Astrocyte (in vitro differentiated cells and primary cell): ENCODE measurements around the gene B3GALT6. TPM values are rescaled to one million over a fixed set of nuclear protein-coding genes. Genes with fewer than 3 reads are reported as not detected.

Experiments used
- DNase-seq: peaks from one replicate; pipeline ENCODE4 v3.0.0-alpha.2; 2010; ENCODE audit warnings: low read depth
- FAIRE-seq: peaks from 2 replicates; lab custom pipeline; 2011; peaks lifted over from hg19 to GRCh38; lab: Jason Lieb, UNC
- H2AFZ ChIP-seq: 2 replicates; pipeline ENCODE4 v1.6.0; 2012; ENCODE audit warnings: low read depth, low read length, inconsistent platforms
- H3K27ac ChIP-seq: 2 replicates; pipeline ENCODE4 v1.5.1; 2011; ENCODE audit warnings: low read depth, low read length, inconsistent platforms
- H3K27me3 ChIP-seq: 2 replicates; pipeline ENCODE4 v1.6.0; 2011; ENCODE audit warnings: low read length, inconsistent platforms; ENCODE audit not compliant: insufficient read depth
- H3K36me3 ChIP-seq: 2 replicates; pipeline ENCODE4 v1.5.1; 2011; ENCODE audit warnings: low read length, inconsistent platforms; ENCODE audit not compliant: insufficient read depth
- H3K4me1 ChIP-seq: 2 replicates; pipeline ENCODE4 v1.5.1; 2011; ENCODE audit warnings: low read length, inconsistent platforms; ENCODE audit not compliant: insufficient read depth
- H3K4me2 ChIP-seq: 2 replicates; pipeline ENCODE4 v1.6.0; 2012; ENCODE audit warnings: low read length, inconsistent platforms
- H3K4me3 ChIP-seq: 2 replicates; pipeline ENCODE4 v1.5.1; 2011; ENCODE audit warnings: low read depth, mild to moderate bottlenecking, low read length, inconsistent platforms; ENCODE audit not compliant: insufficient read depth
- H3K79me2 ChIP-seq: 2 replicates; pipeline ENCODE4 v1.6.0; 2012; ENCODE audit warnings: mild to moderate bottlenecking, low read length, inconsistent platforms; ENCODE audit not compliant: insufficient read depth
- H3K9ac ChIP-seq: 2 replicates; pipeline ENCODE4 v1.6.0; 2012; ENCODE audit warnings: mild to moderate bottlenecking, low read length, inconsistent platforms
- H3K9me3 ChIP-seq: 2 replicates; pipeline ENCODE4 v1.5.1; 2012; ENCODE audit warnings: low read depth, mild to moderate bottlenecking, low read length, inconsistent platforms; ENCODE audit not compliant: insufficient read depth
- H4K20me1 ChIP-seq: 2 replicates; pipeline ENCODE4 v1.6.0; 2012; ENCODE audit warnings: low read length, inconsistent platforms; ENCODE audit not compliant: insufficient read depth
- H3K27ac Mint-ChIP-seq: one replicate; pipeline ENCODE4 v1.8.0; 2021; ENCODE audit warnings: mild to moderate bottlenecking, mixed read lengths; ENCODE audit not compliant: unreplicated experiment
- H3K27me3 Mint-ChIP-seq: one replicate; pipeline ENCODE4 v1.8.0; 2021; ENCODE audit warnings: low read depth, mixed read lengths; ENCODE audit not compliant: unreplicated experiment
- H3K36me3 Mint-ChIP-seq: one replicate; pipeline ENCODE4 v1.8.0; 2021; ENCODE audit warnings: low read depth, mixed read lengths; ENCODE audit not compliant: unreplicated experiment
- H3K4me1 Mint-ChIP-seq: one replicate; pipeline ENCODE4 v1.8.0; 2021; ENCODE audit warnings: low read depth, mixed read lengths; ENCODE audit not compliant: unreplicated experiment
- H3K4me3 Mint-ChIP-seq: one replicate; pipeline ENCODE4 v1.8.0; 2021; ENCODE audit warnings: mild to moderate bottlenecking, moderate library complexity, mixed read lengths; ENCODE audit not compliant: unreplicated experiment
- H3K9me3 Mint-ChIP-seq: one replicate; pipeline ENCODE4 v1.8.0; 2021; ENCODE audit warnings: mild to moderate bottlenecking, mixed read lengths; ENCODE audit not compliant: unreplicated experiment
- CTCF ChIP-seq: IDR thresholded peaks from 2 replicates; pipeline ENCODE4 v1.5.1; 2011; ENCODE audit warnings: low read depth, mild to moderate bottlenecking, inconsistent platforms, low read length, moderate library complexity; ENCODE audit not compliant: insufficient read depth
- EZH2 ChIP-seq: IDR thresholded peaks from 2 replicates; pipeline ENCODE4 v1.6.1; 2012; ENCODE audit warnings: mild to moderate bottlenecking, low read length, inconsistent platforms; ENCODE audit not compliant: insufficient read depth
- total RNA-seq: library from RNA; stranded (reverse); gene quantifications from 2 replicates; pipeline ENCODE4 v1.2.1, GENCODE V29; 2021

B3GALT6 gene
- total RNA-seq, 1 donor from 2014 or later: 22.4 TPM

GRCh38 chr1:1273512-1274298 is 41.7 kb downstream of the B3GALT6 start, which contains the start of gene UBE2J2:
TSS of gene UBE2J2 (minus strand) at chr1:1273854. CDS start at chr1:1267992, 5,862 bp downstream.
- Histone ChIP-seq H3K4me2 (peak within 1 kb of the TSS; percentile 99), H3K4me1 (peaks cover 40% of the 10 kb centered on the region), H3K9me3 (no peaks in the 10 kb centered on the region), H3K9ac (peak within 1 kb of the TSS; percentile 99), H3K4me3 (peak within 1 kb of the TSS; percentile 88), H3K27me3 (no peaks in the 10 kb centered on the region), H4K20me1 (peaks cover 38% of the 10 kb centered on the region), H3K36me3 (no peaks in the 10 kb centered on the region), H2AFZ (peak within 1 kb of the TSS; percentile 91), H3K27ac (peak within 1 kb of the TSS; percentile 90), H3K79me2 (peaks cover 49% of the 10 kb centered on the region)
- H3K9me3 Mint-ChIP-seq: no peaks in the 10 kb centered on the region
- TF ChIP-seq EZH2 (no peak), CTCF (no peak)
- peaks cover 6% of the 10 kb centered on the region for H3K36me3 Mint-ChIP-seq
- peak within 1 kb of the TSS; percentile 93 for H3K27ac Mint-ChIP-seq
- peaks cover 35% of the 10 kb centered on the region for H3K4me1 Mint-ChIP-seq
- DNase-seq (peak; percentile 82), FAIRE-seq (no peak)
- no peaks in the 10 kb centered on the region for H3K27me3 Mint-ChIP-seq
- H3K4me3 Mint-ChIP-seq: peak within 1 kb of the TSS; percentile 93

GRCh38 chr1:1274299-1274930 is 42.4 kb downstream of the B3GALT6 start:
- no peaks in the 10 kb centered on the region for H3K9me3 ChIP-seq
- H3K79me2 ChIP-seq: peaks cover 42% of the 10 kb centered on the region
- peak overlapping the region; percentile 88 for H3K9ac ChIP-seq
- peaks cover 6% of the 10 kb centered on the region for H3K36me3 Mint-ChIP-seq
- no peaks in the 10 kb centered on the region for H3K27me3 Mint-ChIP-seq
- H3K4me3 ChIP-seq: peak overlapping the region; percentile 65
- H3K4me1 ChIP-seq: peaks cover 40% of the 10 kb centered on the region
- H3K27me3 ChIP-seq: no peaks in the 10 kb centered on the region
- peak overlapping the region; percentile 91 for H2AFZ ChIP-seq
- H3K4me3 Mint-ChIP-seq: peak overlapping the region; percentile 74
- peak overlapping the region; percentile 94 for H3K4me2 ChIP-seq
- peaks cover 35% of the 10 kb centered on the region for H3K4me1 Mint-ChIP-seq
- H4K20me1 ChIP-seq: peaks cover 36% of the 10 kb centered on the region
- TF ChIP-seq CTCF (no peak), EZH2 (no peak)
- H3K27ac ChIP-seq: peak overlapping the region; percentile 83
- H3K27ac Mint-ChIP-seq: peak overlapping the region; percentile 69
- no peaks in the 10 kb centered on the region for H3K9me3 Mint-ChIP-seq
- no peaks in the 10 kb centered on the region for H3K36me3 ChIP-seq
- no peak for DNase-seq
- no peak for FAIRE-seq
